ENCODE results near the gene GLG1.

GLG1 gene

DNA sequence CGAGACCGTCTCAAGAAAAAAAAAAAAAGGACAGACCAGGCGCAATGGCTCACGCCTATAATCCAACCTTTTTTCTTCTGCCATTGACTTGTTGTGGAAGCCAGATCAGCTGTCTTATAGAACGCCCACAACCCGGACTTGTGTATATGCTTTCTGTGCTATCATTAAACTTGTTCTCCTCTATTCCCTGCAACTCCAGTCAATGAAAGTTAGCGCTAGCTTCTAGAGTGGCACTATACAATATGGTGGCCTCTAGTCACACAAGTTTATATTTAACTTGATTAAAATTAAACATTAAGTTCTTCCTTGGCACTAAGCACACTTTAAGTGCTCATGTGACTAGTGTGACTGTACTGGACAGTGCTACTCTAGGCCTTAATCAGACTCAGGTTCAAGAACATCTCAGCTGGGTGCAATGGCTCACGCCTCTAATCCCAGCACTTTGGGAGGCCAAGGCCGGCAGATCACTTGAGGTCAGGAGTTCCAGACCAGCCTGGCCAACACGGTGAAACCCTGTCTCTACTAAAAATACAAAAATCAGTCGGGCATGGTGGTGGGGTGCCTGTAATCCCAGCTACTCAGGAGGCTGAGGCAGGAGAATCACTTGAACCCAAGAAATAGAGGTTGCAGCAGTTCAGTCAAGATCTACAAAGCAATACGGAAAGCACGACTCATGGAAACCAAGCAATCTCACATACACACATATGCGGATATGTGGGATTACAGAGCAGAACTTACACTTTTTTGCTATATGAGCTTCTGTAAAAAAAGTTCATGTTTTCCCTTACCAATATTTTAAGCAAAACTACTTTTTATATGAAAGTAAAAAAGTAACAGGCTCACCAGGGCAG, 18.8 kb upstream of the GLG1 start:
- no peak overlapping the region for H3K4me3 ChIP-seq
- no peak for DNase-seq (ENCODE audit: low spot score)
- no peak overlapping the region for H3K27ac ChIP-seq
- TF ChIP-seq, protein P1, sequence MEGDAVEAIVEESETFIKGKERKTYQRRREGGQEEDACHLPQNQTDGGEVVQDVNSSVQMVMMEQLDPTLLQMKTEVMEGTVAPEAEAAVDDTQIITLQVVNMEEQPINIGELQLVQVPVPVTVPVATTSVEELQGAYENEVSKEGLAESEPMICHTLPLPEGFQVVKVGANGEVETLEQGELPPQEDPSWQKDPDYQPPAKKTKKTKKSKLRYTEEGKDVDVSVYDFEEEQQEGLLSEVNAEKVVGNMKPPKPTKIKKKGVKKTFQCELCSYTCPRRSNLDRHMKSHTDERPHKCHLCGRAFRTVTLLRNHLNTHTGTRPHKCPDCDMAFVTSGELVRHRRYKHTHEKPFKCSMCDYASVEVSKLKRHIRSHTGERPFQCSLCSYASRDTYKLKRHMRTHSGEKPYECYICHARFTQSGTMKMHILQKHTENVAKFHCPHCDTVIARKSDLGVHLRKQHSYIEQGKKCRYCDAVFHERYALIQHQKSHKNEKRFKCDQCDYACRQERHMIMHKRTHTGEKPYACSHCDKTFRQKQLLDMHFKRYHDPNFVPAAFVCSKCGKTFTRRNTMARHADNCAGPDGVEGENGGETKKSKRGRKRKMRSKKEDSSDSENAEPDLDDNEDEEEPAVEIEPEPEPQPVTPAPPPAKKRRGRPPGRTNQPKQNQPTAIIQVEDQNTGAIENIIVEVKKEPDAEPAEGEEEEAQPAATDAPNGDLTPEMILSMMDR (IDR thresholded peaks at IDR 0.05), result no peak

DNA sequence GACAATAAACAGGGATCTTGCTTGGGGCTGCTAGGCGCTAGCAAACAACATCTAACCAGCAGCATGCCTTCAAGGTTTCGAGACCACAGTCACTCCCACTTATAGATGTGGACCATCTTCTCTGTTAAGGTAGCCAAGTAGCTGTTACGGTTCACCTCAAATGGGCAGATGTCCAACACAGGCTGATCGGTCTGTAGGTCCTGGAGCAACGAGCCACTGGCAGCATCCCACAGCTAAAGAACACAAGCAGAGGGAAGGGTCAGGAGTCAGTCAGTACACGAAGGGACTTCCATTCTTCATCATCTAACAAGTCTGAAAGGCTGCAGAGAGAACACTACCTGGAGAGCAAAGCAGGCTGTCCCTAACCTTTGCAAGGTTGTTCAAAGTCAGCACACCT, 16.9 kb upstream of the GLG1 start:
- DNase-seq (ENCODE audit: low spot score), result no peak
- TF ChIP-seq, protein P1 (IDR thresholded peaks at IDR 0.05), result no peak
- no peak overlapping the region for H3K27ac ChIP-seq
- no peak overlapping the region for H3K4me3 ChIP-seq

DNA sequence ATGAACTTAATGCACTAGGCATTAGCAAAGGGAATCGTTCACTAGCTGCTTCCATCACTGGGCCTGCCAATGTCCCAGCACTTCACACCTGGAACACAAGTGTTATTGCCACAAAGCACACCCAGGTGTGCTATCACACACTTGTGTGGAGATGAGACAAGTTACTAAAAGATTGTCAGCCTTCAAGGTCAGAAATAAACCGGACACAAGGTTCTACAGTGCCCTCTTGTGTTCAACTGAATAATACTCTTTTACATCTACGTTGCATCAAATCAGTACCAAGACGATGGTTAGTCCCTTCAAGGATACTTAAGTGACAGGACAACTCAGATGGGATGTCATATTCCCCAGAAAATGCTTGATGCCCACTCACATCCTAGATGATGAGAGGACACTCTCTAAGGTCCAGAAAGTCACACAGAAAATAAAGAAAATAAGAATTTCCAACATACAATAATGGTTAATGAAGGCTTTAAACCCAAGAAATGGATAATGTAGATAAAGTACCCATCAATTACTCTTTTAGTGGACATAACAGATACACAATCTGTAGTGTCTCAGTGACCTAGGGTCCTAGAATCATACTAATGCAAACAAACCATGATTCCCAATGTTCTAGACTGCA, 16.4 kb upstream of the GLG1 start:
- DNase-seq (ENCODE audit: low spot score), result no peak
- TF ChIP-seq, protein P1 (IDR thresholded peaks at IDR 0.05), result no peak
- Histone ChIP-seq H3K27ac (no peak overlapping the region), H3K4me3 (no peak overlapping the region)

DNA sequence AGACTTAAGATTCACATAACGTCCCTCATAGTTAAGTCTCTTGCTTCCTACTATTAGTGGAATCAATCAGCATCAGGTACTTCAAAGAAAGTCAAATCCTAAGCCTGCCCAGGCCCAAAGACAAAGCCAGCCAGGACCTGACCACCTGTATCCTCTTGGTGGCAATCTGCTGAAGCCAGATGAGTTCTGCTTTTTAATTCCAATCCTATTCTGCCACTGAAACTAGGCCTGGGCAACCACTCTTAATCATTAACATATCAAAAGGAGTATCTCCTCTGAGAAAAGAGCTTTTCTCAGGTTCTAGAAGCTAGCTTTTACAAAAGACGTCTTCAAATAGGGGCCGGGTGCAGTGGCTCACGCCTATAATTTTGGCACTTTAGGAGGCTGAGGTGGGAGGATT, 15.1 kb upstream of the GLG1 start:
- TF ChIP-seq, protein P1 (IDR thresholded peaks at IDR 0.05), result no peak
- H3K27ac ChIP-seq, result no peak overlapping the region
- H3K4me3 ChIP-seq, result no peak overlapping the region
- DNase-seq (ENCODE audit: low spot score), result no peak

GRCh38 chr16:74617206-74617788, 10.4 kb upstream of the GLG1 start:
- TF ChIP-seq, protein P1 (IDR thresholded peaks at IDR 0.05), result no peak
- DNase-seq (ENCODE audit: low spot score), result no peak
- Histone ChIP-seq H3K27ac (no peak overlapping the region), H3K4me3 (no peak overlapping the region)

- TF ChIP-seq, protein P1 (IDR thresholded peaks at IDR 0.05), result no peak
- no peak overlapping the region for H3K27ac ChIP-seq
- no peak overlapping the region for H3K4me3 ChIP-seq
- DNase-seq (ENCODE audit: low spot score), result no peak
These were observed 4.8 kb upstream of the GLG1 start for GRCh38 chr16:74611721-74612120.

Data from coronary artery (tissue), 2 donors.